K562 (cell line): Measurements from ENCODE around the gene DAPK2. TPM values are rescaled to one million over a fixed set of nuclear protein-coding genes. Genes with fewer than 3 reads are reported as not detected.

Experiments
- ARID2 ChIP-seq: fragments of 450-650 bp; IDR thresholded peaks from 2 replicates; pipeline ENCODE4 v1.6.1; 2017; ENCODE audit warnings: antibody characterized with exemption, mild to moderate bottlenecking
- CBFA2T3 ChIP-seq: fragments of 450-650 bp; IDR thresholded peaks from 2 replicates; pipeline ENCODE4 v1.6.1; 2017
- KDM4B ChIP-seq, 2 experiments: fragments of 450-650 bp in 1 of 2; sonication (generic) in 1 of 2; IDR thresholded peaks; 2 replicates each; pipeline ENCODE4 v1.6.1; 2016 to 2017; ENCODE audit warnings: borderline replicate concordance in 2 of 2, antibody characterized with exemption in 1 of 2, low read depth in 1 of 2, mild to moderate bottlenecking in 1 of 2
- KDM5B ChIP-seq: fragments of 200-600 bp; sonication (generic); IDR thresholded peaks from 2 replicates; pipeline ENCODE4 v1.6.1; 2012; ENCODE audit warnings: low read depth, mild to moderate bottlenecking, moderate library complexity, low read length, control low read depth, inconsistent platforms; ENCODE audit not compliant: insufficient replicate concordance
- PURB ChIP-seq: sonication (generic); formaldehyde crosslinking; IDR thresholded peaks from 2 replicates; pipeline ENCODE4 v1.9.0; 2021; ENCODE audit warnings: low read depth, mild to moderate bottlenecking, missing genetic modification reagents
- SLC30A9 ChIP-seq: fragments of 250-450 bp; sonication (Bioruptor Pico); IDR thresholded peaks from 2 replicates; pipeline ENCODE4 v1.8.0; 2022; ENCODE audit warnings: mild to moderate bottlenecking, moderate library complexity
- TEAD4 ChIP-seq, 2 experiments: sonication (generic) in 1 of 2; formaldehyde crosslinking in 1 of 2; IDR thresholded peaks; 2 replicates each; pipeline versions ENCODE4 v1.6.1 to v1.8.0; 2012 to 2022; ENCODE audit warnings: borderline replicate concordance in 1 of 2, inconsistent platforms in 1 of 2, low read length in 1 of 2, mild to moderate bottlenecking in 1 of 2, missing genetic modification reagents in 1 of 2
- TRIM28 ChIP-seq: fragments of 450-650 bp; IDR thresholded peaks from 2 replicates; pipeline ENCODE4 v1.6.1; 2017
- XRCC3 ChIP-seq: fragments of 450-650 bp; IDR thresholded peaks from 2 replicates; pipeline ENCODE4 v1.6.1; 2017; ENCODE audit warnings: mild to moderate bottlenecking, moderate library complexity
- ZBTB1 ChIP-seq: sonication (generic); formaldehyde crosslinking; IDR thresholded peaks from 2 replicates; pipeline ENCODE4 v1.8.1; 2023; ENCODE audit warnings: missing genetic modification reagents, low read depth, mild to moderate bottlenecking, borderline replicate concordance
- ZNF134 ChIP-seq: fragments of 250-450 bp; sonication (Bioruptor Pico); conservative IDR thresholded peaks from 2 replicates; pipeline ENCODE4 v1.4.0; 2020
- polyA plus RNA-seq, 8 experiments: library from polyadenylated mRNA; depleted of rRNA in 4 of 8; stranded (reverse) in 5 of 8; unstranded in 3 of 8; fragments of >200 nt; fragmentation: Nextera tagmentation in 2 of 8; fragmentation: Illumina TruSeq in 1 of 8; extraction: Ambion mirVana in 2 of 8; extraction: Trizol in 1 of 8; gene quantifications; 2 replicates each; pipeline versions ENCODE4 v1.2.1 to v1.2.3, GENCODE V29; 2011 to 2014; ENCODE audit warnings: inconsistent platforms in 1 of 8, missing spikeins in 1 of 8
- total RNA-seq, 7 experiments: library from RNA; depleted of rRNA in 6 of 7; stranded (reverse); fragments of >200 nt in 6 of 7; fragmentation: Illumina TruSeq in 2 of 7; extraction: Trizol in 2 of 7; gene quantifications; 2 replicates each; pipeline versions ENCODE4 v1.2.1 to v1.2.3, GENCODE V29; 2011 to 2021; ENCODE audit warnings: low replicate concordance in 1 of 7
- TF ChIP-seq, protein P1 (sequence below): fragments of 450-650 bp; IDR thresholded peaks from 2 replicates; pipeline ENCODE4 v1.6.1; 2018; ENCODE audit not compliant: partially characterized antibody
- TF ChIP-seq, protein P2 (sequence below): IDR thresholded peaks from 3 replicates; pipeline ENCODE4 v1.6.1; 2011; ENCODE audit warnings: borderline replicate concordance, mild to moderate bottlenecking; ENCODE audit not compliant: insufficient read length, insufficient read depth

DAPK2 gene
- total and polyA plus RNA-seq, 9 of the 15 experiments (the other 6 are each of a cell fraction or from before 2014, with no cell fraction given), result 0.14 to 5.2 (median 2.2) TPM

DNA sequence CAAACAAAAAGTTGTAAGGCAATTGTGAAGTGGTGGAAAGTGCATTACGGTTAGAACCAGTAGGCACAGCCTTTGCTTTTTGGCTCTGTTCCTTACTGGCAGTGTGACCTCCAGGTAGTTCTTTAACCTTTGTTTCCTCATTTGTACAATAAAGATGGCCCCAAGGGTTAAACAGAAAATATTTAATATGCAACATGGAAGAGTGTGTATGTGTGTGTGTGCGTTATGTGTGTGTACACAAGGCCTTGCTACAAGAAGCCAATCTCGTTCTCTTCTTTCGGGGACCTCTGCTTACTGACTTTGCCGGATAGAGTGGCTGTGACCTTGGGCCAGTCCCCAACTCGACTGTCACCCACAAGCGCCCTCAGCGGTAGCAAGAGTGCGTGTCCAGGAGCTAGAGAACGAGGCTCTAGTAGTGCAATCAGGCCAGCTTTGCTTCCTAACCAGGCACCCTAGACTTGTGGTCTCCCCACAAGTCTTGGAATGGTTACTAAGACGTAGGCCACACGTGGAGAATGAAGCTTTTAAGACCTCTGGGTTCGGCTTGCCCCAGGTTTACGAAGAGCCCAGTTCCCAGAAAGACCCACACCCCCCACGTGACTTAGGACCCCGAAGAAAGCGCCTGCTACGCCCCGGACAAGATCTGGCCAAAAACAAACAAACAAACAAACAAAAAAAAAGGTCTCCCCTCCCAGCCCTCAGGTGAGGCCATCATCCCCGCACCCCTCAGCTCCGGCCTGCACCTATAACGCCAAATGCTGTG is 46.8 kb upstream of the DAPK2 start (continued):
- no peak for TF ChIP-seq PURB (CRISPR knock-in tag)
- TF ChIP-seq ARID2, result no peak
- TF ChIP-seq TEAD4 (IDR thresholded peaks at IDR 0.05; ENCODE audit: low read length), result no peak; the same call in 1 of the 2 replicates
- TF ChIP-seq TEAD4 (CRISPR knock-in tag; IDR thresholded peaks at IDR 0.05; ENCODE audit: borderline replicate concordance), result no peak
- no peak for TF ChIP-seq KDM4B (IDR thresholded peaks at IDR 0.05; ENCODE audit: borderline replicate concordance in 2 of 2, low read depth in 1 of 2)
- no peak for TF ChIP-seq ZBTB1 (CRISPR knock-in tag)
- 0 out of 2 replicates have a peak, but pooled peaks have one; percentile 12 for TF ChIP-seq TRIM28
- TF ChIP-seq, protein P1, sequence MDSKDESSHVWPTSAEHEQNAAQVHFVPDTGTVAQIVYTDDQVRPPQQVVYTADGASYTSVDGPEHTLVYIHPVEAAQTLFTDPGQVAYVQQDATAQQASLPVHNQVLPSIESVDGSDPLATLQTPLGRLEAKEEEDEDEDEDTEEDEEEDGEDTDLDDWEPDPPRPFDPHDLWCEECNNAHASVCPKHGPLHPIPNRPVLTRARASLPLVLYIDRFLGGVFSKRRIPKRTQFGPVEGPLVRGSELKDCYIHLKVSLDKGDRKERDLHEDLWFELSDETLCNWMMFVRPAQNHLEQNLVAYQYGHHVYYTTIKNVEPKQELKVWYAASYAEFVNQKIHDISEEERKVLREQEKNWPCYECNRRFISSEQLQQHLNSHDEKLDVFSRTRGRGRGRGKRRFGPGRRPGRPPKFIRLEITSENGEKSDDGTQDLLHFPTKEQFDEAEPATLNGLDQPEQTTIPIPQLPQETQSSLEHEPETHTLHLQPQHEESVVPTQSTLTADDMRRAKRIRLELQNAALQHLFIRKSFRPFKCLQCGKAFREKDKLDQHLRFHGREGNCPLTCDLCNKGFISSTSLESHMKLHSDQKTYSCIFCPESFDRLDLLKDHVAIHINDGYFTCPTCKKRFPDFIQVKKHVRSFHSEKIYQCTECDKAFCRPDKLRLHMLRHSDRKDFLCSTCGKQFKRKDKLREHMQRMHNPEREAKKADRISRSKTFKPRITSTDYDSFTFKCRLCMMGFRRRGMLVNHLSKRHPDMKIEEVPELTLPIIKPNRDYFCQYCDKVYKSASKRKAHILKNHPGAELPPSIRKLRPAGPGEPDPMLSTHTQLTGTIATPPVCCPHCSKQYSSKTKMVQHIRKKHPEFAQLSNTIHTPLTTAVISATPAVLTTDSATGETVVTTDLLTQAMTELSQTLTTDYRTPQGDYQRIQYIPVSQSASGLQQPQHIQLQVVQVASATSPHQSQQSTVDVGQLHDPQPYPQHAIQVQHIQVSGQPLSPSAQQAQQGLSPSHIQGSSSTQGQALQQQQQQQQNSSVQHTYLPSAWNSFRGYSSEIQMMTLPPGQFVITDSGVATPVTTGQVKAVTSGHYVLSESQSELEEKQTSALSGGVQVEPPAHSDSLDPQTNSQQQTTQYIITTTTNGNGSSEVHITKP, result peak; percentile 16
- TF ChIP-seq CBFA2T3, result no peak
- no peak for TF ChIP-seq SLC30A9 (CRISPR knock-in tag)
- TF ChIP-seq, protein P2, sequence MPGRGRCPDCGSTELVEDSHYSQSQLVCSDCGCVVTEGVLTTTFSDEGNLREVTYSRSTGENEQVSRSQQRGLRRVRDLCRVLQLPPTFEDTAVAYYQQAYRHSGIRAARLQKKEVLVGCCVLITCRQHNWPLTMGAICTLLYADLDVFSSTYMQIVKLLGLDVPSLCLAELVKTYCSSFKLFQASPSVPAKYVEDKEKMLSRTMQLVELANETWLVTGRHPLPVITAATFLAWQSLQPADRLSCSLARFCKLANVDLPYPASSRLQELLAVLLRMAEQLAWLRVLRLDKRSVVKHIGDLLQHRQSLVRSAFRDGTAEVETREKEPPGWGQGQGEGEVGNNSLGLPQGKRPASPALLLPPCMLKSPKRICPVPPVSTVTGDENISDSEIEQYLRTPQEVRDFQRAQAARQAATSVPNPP, result no peak
- no peak for TF ChIP-seq ZNF134
- TF ChIP-seq XRCC3, result no peak
- TF ChIP-seq KDM5B, result peak; percentile 22
